Liver (tissue), 3 donors: ENCODE results near the gene KCTD16.

Experiments
- EGR1 ChIP-seq, 2 donors: IDR thresholded peaks; 2 replicates each; pipeline ENCODE4 v1.6.1; 2016 to 2018; ENCODE audit warnings: antibody characterized with exemption in 2 of 2, low read depth in 2 of 2
- GABPA ChIP-seq, 2 donors: IDR thresholded peaks in 1 of 2; conservative IDR thresholded peaks in 1 of 2; 2 replicates each; pipeline ENCODE4 v1.6.1; 2016; ENCODE audit warnings: antibody characterized with exemption in 2 of 2, mild to moderate bottlenecking in 1 of 2, moderate library complexity in 1 of 2
- HNF4G ChIP-seq: IDR thresholded peaks from 2 replicates; pipeline ENCODE4 v1.6.1; 2016; ENCODE audit warnings: antibody characterized with exemption
- JUND ChIP-seq, 2 donors: IDR thresholded peaks; 2 replicates each; pipeline ENCODE4 v1.6.1; 2016; ENCODE audit warnings: antibody characterized with exemption in 2 of 2
- NR2F2 ChIP-seq: IDR thresholded peaks from 2 replicates; pipeline ENCODE4 v1.6.1; 2016; ENCODE audit warnings: antibody characterized with exemption
- RAD21 ChIP-seq, 2 donors: IDR thresholded peaks; 2 replicates each; pipeline ENCODE4 v1.6.1; 2016; ENCODE audit warnings: antibody characterized with exemption in 2 of 2, mild to moderate bottlenecking in 2 of 2
- RXRA ChIP-seq, 2 donors: IDR thresholded peaks; 2 replicates each; pipeline ENCODE4 v1.6.1; 2017 to 2018; ENCODE audit warnings: antibody characterized with exemption in 2 of 2, mild to moderate bottlenecking in 1 of 2
- TAF1 ChIP-seq: conservative IDR thresholded peaks from 2 replicates; pipeline ENCODE4 v1.6.1; 2016; ENCODE audit warnings: antibody characterized with exemption, mild to moderate bottlenecking
- YY1 ChIP-seq: IDR thresholded peaks from 2 replicates; pipeline ENCODE4 v1.6.1; 2016; ENCODE audit warnings: antibody characterized with exemption, mild to moderate bottlenecking
- TF ChIP-seq, protein P1 (sequence below): fragments of 150-350 bp; IDR thresholded peaks from 2 replicates; pipeline ENCODE4 v1.5.1; 2017; ENCODE audit warnings: improper control_type of control experiment, low read depth, low read length; ENCODE audit not compliant: missing input control
- TF ChIP-seq, protein P2 (sequence below): IDR thresholded peaks from 2 replicates; pipeline ENCODE4 v1.6.1; 2016; ENCODE audit warnings: antibody characterized with exemption
- TF ChIP-seq, protein P3 (sequence below): IDR thresholded peaks from 2 replicates; pipeline ENCODE4 v1.6.1; 2016; ENCODE audit warnings: antibody characterized with exemption, mild to moderate bottlenecking
- TF ChIP-seq, protein P4 (sequence below): IDR thresholded peaks from 2 replicates; pipeline ENCODE4 v1.6.1; 2016; ENCODE audit warnings: antibody characterized with exemption
- TF ChIP-seq, protein P5 (sequence below): IDR thresholded peaks from 2 replicates; pipeline ENCODE4 v1.6.1; 2016; ENCODE audit warnings: antibody characterized with exemption
- donor health status: healthy.
- donor health status: healthy.

DNA sequence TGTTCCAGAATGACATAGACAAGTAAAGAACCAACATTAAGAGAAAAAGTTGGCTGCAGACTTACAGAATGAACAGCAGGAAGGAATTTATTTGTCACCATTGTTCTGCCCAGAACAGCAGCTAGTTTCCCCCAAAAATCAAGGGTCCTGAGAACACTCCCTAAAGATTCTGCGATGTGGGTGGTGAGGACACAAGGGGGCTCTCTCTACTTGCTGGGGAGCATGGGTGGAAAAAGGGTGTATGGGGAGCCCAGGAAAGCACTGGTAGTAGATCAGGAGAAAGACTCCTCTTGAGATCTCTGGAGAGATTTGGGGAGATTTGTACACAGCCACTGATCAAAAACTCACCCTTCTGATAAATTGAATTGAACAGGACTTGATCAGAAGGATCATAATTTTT lies 316.5 kb downstream of the KCTD16 start:
- TF ChIP-seq, protein P1, sequence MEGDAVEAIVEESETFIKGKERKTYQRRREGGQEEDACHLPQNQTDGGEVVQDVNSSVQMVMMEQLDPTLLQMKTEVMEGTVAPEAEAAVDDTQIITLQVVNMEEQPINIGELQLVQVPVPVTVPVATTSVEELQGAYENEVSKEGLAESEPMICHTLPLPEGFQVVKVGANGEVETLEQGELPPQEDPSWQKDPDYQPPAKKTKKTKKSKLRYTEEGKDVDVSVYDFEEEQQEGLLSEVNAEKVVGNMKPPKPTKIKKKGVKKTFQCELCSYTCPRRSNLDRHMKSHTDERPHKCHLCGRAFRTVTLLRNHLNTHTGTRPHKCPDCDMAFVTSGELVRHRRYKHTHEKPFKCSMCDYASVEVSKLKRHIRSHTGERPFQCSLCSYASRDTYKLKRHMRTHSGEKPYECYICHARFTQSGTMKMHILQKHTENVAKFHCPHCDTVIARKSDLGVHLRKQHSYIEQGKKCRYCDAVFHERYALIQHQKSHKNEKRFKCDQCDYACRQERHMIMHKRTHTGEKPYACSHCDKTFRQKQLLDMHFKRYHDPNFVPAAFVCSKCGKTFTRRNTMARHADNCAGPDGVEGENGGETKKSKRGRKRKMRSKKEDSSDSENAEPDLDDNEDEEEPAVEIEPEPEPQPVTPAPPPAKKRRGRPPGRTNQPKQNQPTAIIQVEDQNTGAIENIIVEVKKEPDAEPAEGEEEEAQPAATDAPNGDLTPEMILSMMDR = no peak
- TF ChIP-seq, protein P2, sequence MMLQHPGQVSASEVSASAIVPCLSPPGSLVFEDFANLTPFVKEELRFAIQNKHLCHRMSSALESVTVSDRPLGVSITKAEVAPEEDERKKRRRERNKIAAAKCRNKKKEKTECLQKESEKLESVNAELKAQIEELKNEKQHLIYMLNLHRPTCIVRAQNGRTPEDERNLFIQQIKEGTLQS = no peak
- no peak for TF ChIP-seq YY1
- TF ChIP-seq NR2F2 = no peak
- TF ChIP-seq, protein P3, sequence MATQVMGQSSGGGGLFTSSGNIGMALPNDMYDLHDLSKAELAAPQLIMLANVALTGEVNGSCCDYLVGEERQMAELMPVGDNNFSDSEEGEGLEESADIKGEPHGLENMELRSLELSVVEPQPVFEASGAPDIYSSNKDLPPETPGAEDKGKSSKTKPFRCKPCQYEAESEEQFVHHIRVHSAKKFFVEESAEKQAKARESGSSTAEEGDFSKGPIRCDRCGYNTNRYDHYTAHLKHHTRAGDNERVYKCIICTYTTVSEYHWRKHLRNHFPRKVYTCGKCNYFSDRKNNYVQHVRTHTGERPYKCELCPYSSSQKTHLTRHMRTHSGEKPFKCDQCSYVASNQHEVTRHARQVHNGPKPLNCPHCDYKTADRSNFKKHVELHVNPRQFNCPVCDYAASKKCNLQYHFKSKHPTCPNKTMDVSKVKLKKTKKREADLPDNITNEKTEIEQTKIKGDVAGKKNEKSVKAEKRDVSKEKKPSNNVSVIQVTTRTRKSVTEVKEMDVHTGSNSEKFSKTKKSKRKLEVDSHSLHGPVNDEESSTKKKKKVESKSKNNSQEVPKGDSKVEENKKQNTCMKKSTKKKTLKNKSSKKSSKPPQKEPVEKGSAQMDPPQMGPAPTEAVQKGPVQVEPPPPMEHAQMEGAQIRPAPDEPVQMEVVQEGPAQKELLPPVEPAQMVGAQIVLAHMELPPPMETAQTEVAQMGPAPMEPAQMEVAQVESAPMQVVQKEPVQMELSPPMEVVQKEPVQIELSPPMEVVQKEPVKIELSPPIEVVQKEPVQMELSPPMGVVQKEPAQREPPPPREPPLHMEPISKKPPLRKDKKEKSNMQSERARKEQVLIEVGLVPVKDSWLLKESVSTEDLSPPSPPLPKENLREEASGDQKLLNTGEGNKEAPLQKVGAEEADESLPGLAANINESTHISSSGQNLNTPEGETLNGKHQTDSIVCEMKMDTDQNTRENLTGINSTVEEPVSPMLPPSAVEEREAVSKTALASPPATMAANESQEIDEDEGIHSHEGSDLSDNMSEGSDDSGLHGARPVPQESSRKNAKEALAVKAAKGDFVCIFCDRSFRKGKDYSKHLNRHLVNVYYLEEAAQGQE = no peak
- TF ChIP-seq TAF1 = no peak
- no peak for TF ChIP-seq RAD21 (IDR thresholded peaks at IDR 0.05)
- no peak for TF ChIP-seq GABPA (IDR thresholded peaks at IDR 0.05 in 1 of 2, conservative IDR thresholded peaks at IDR 0.05 in 1 of 2)
- TF ChIP-seq JUND (IDR thresholded peaks at IDR 0.05) = no peak
- TF ChIP-seq, protein P4, sequence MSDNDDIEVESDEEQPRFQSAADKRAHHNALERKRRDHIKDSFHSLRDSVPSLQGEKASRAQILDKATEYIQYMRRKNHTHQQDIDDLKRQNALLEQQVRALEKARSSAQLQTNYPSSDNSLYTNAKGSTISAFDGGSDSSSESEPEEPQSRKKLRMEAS = no peak
- TF ChIP-seq RXRA (IDR thresholded peaks at IDR 0.05) = no peak
- no peak for TF ChIP-seq HNF4G
- TF ChIP-seq, protein P5, sequence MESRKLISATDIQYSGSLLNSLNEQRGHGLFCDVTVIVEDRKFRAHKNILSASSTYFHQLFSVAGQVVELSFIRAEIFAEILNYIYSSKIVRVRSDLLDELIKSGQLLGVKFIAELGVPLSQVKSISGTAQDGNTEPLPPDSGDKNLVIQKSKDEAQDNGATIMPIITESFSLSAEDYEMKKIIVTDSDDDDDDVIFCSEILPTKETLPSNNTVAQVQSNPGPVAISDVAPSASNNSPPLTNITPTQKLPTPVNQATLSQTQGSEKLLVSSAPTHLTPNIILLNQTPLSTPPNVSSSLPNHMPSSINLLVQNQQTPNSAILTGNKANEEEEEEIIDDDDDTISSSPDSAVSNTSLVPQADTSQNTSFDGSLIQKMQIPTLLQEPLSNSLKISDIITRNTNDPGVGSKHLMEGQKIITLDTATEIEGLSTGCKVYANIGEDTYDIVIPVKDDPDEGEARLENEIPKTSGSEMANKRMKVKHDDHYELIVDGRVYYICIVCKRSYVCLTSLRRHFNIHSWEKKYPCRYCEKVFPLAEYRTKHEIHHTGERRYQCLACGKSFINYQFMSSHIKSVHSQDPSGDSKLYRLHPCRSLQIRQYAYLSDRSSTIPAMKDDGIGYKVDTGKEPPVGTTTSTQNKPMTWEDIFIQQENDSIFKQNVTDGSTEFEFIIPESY = no peak
- TF ChIP-seq EGR1 (IDR thresholded peaks at IDR 0.05; ENCODE audit: low read depth in 2 of 2) = no peak
